Neural cell (in vitro differentiated cells): Measurements from ENCODE around the gene ANKFN1.

ENCODE experiments used
- CTCF ChIP-seq: fragments of 450-650 bp; IDR thresholded peaks from 2 replicates; pipeline ENCODE4 v1.5.1; 2014; ENCODE audit warnings: antibody characterized with exemption, mild to moderate bottlenecking, moderate library complexity; ENCODE audit not compliant: poor library complexity, severe bottlenecking
- MXI1 ChIP-seq: fragments of 450-650 bp; conservative IDR thresholded peaks from 2 replicates; pipeline ENCODE4 v1.6.1; 2014; ENCODE audit warnings: antibody characterized with exemption, mild to moderate bottlenecking; ENCODE audit not compliant: poor library complexity, severe bottlenecking
- SMC3 ChIP-seq: fragments of 450-650 bp; conservative IDR thresholded peaks from 2 replicates; pipeline ENCODE4 v1.6.1; 2014; ENCODE audit warnings: antibody characterized with exemption, mild to moderate bottlenecking, moderate library complexity; ENCODE audit not compliant: poor library complexity

- TF ChIP-seq MXI1 (no peak), CTCF (no peak), SMC3 (no peak)
Observed at GRCh38 chr17:56452461-56452860, 299.2 kb downstream of the ANKFN1 start.
